B cell (primary cell): ENCODE data around the gene SRD5A3. TPM values are rescaled to one million over a fixed set of nuclear protein-coding genes. Genes with fewer than 3 reads are reported as not detected.

Experiments
- ATAC-seq: fragments of 200-7000 bp; cut with Tn5 transposase; one replicate; pipeline ENCODE4 v1.10.0; 2021; ENCODE audit warnings: low read depth, mild to moderate bottlenecking, moderate number of reproducible peaks, moderate library complexity
- CTCF ChIA-PET: fragments of 350-600 bp; sonication (Branson Sonifier 250); formaldehyde crosslinking; loops from one replicate; lab custom pipeline; 2021; ENCODE audit warnings: antibody characterized with exemption, inconsistent platforms; lab: Charles Lee
- POLR2A ChIA-PET: fragments of 350-600 bp; sonication (Branson Sonifier 250); formaldehyde crosslinking; loops from one replicate; lab custom pipeline; 2021; ENCODE audit warnings: antibody characterized with exemption; lab: Charles Lee
- DNase-seq: peaks from one replicate; pipeline ENCODE4 v3.0.0; 2013
- H2AFZ ChIP-seq: 2 replicates; pipeline ENCODE4 v1.6.1; 2012; ENCODE audit warnings: mild to moderate bottlenecking, low read depth, low read length; ENCODE audit not compliant: insufficient read depth, poor library complexity, severe bottlenecking
- H3K27ac ChIP-seq, 2 donors: 1 replicate in 1 of 2; 2 replicates in 1 of 2; pipeline ENCODE4 v1.5.1; 2012 to 2013; ENCODE audit warnings: low read length in 2 of 2, mild to moderate bottlenecking in 2 of 2, moderate library complexity in 1 of 2
- H3K27me3 ChIP-seq, 4 experiments: fragments of 200-600 bp in 1 of 4; sonication (generic) in 1 of 4; replicated peaks in 1 of 4; 1 replicate in 2 of 4; 2 replicates in 2 of 4; pipeline versions ENCODE4 v1.6.1 to v1.7.0; 2013 to 2016; ENCODE audit warnings: low read length in 3 of 4, mild to moderate bottlenecking in 2 of 4, mixed read lengths in 1 of 4, moderate library complexity in 1 of 4; ENCODE audit not compliant: insufficient read depth in 4 of 4, control insufficient read depth in 3 of 4; ENCODE audit errors: control extremely low read depth in 1 of 4
- H3K36me3 ChIP-seq, 2 experiments: replicated peaks in 1 of 2; 1 replicate in 1 of 2; 2 replicates in 1 of 2; pipeline versions ENCODE4 v1.6.1 to v1.7.1; 2013; ENCODE audit warnings: low read length in 1 of 2; ENCODE audit not compliant: insufficient read depth in 2 of 2, control insufficient read depth in 1 of 2; ENCODE audit errors: control extremely low read depth in 1 of 2, extremely low read depth in 1 of 2
- H3K4me1 ChIP-seq, 2 donors: fragments of 200-600 bp in 1 of 2; sonication (generic) in 1 of 2; 1 replicate in 1 of 2; 2 replicates in 1 of 2; pipeline versions ENCODE4 v1.5.1 to v1.6.1; 2013 to 2017; ENCODE audit warnings: low read length in 2 of 2; ENCODE audit not compliant: control insufficient read depth in 2 of 2, insufficient read depth in 2 of 2
- H3K4me2 ChIP-seq: replicated peaks from 2 replicates; pipeline ENCODE3; 2012; ENCODE audit warnings: mild to moderate bottlenecking, low read depth, low read length; ENCODE audit not compliant: poor library complexity, severe bottlenecking
- H3K4me3 ChIP-seq, 5 experiments: fragments of 200-600 bp in 1 of 5; sonication (generic) in 1 of 5; 1 replicate in 3 of 5; 2 replicates in 2 of 5; pipeline versions ENCODE4 v1.5.1 to v1.7.0; 2011 to 2016; ENCODE audit warnings: low read length in 4 of 5, mild to moderate bottlenecking in 4 of 5, low read depth in 2 of 5, control low read depth in 1 of 5, moderate library complexity in 1 of 5; ENCODE audit not compliant: insufficient read depth in 1 of 5; ENCODE audit errors: control extremely low read depth in 1 of 5, extremely low read depth in 1 of 5
- H3K79me2 ChIP-seq: fragments of 200-600 bp; sonication (generic); one replicate; pipeline ENCODE4 v1.6.0; 2016; ENCODE audit warnings: low read length; ENCODE audit not compliant: control insufficient read depth, insufficient read depth
- H3K9ac ChIP-seq: fragments of 200-600 bp; sonication (generic); 2 replicates; pipeline ENCODE4 v1.6.1; 2017; ENCODE audit warnings: mild to moderate bottlenecking, low read length, moderate library complexity
- H3K9me3 ChIP-seq, 3 donors: one replicate each; pipeline versions ENCODE4 v1.6.1 to v1.7.1; 2013; ENCODE audit warnings: low read length in 2 of 3; ENCODE audit not compliant: control insufficient read depth in 2 of 3, insufficient read depth in 1 of 3; ENCODE audit errors: control extremely low read depth in 1 of 3
- H4K20me1 ChIP-seq: 2 replicates; pipeline ENCODE4 v1.6.0; 2012; ENCODE audit warnings: mild to moderate bottlenecking, low read length; ENCODE audit not compliant: insufficient read depth, control insufficient read depth, poor library complexity, severe bottlenecking
- H3K27ac Mint-ChIP-seq: one replicate; pipeline ENCODE4 v1.8.0; 2021; ENCODE audit warnings: mixed read lengths
- H3K27me3 Mint-ChIP-seq: one replicate; pipeline ENCODE4 v1.8.0; 2021; ENCODE audit warnings: mixed read lengths
- H3K4me1 Mint-ChIP-seq: one replicate; pipeline ENCODE4 v1.8.0; 2021; ENCODE audit warnings: mixed read lengths
- H3K4me3 Mint-ChIP-seq: one replicate; pipeline ENCODE4 v1.8.0; 2021; ENCODE audit warnings: mixed read lengths
- H3K9me3 Mint-ChIP-seq: one replicate; pipeline ENCODE4 v1.8.0; 2022; ENCODE audit warnings: mixed read lengths; ENCODE audit not compliant: insufficient read depth
- CTCF ChIP-seq: fragments of 200-600 bp; IDR thresholded peaks from one replicate; pipeline ENCODE4 v1.8.0; 2022; ENCODE audit warnings: antibody characterized with exemption, mild to moderate bottlenecking
- EZH2 ChIP-seq: IDR thresholded peaks from 2 replicates; pipeline ENCODE4 v1.6.1; 2012; ENCODE audit warnings: borderline replicate concordance, low read depth, mild to moderate bottlenecking, moderate library complexity, low read length; ENCODE audit not compliant: insufficient read depth, poor library complexity, severe bottlenecking
- WGBS: methylation state at CpG from one replicate; pipeline ENCODE4 v1.1.5; 2013; ENCODE audit warnings: missing lambda C conversion rate; ENCODE audit not compliant: insufficient coverage; 5-methylcytosine and 5-hydroxymethylcytosine counted together
- intact Hi-C: fragments of 100-400 bp; cut with micrococcal nuclease; formaldehyde crosslinking; loops from one replicate; pipeline ENCODE4 v1.10.0; 2022
- polyA plus RNA-seq: library from polyadenylated mRNA; depleted of rRNA; stranded (reverse); fragments of >200 nt; gene quantifications from 2 replicates; pipeline ENCODE4 v1.2.3, GENCODE V29; 2012
- total RNA-seq, 2 donors: library from RNA; stranded (reverse); fragments of 120-200 nt in 1 of 2; gene quantifications; 1 replicate in 1 of 2; 2 replicates in 1 of 2; pipeline versions ENCODE4 v1.2.3 to v1.2.4, GENCODE V29; 2013 to 2022

SRD5A3 gene
- total and polyA plus RNA-seq, 2 donors (not counting 1 experiment from before 2014, with no cell fraction given): 0.88 to 3.6 TPM

GRCh38 chr4:55336138-55337034 lies 9.7 kb upstream of the SRD5A3 start:
- Mint-ChIP-seq H3K27ac (no peak overlapping the region), H3K27me3 (peaks cover 22% of the 10 kb centered on the region), H3K9me3 (no peaks in the 10 kb centered on the region), H3K4me3 (no peak overlapping the region), H3K4me1 (no peaks in the 10 kb centered on the region)
- intact Hi-C loops: no loop called here
- no peak overlapping the region for H2AFZ ChIP-seq
- WGBS: 75% methylated on average over 15 of the region's 22 CpGs
- H3K9ac ChIP-seq: no peak overlapping the region
- TF ChIP-seq CTCF (no peak), EZH2 (no peak)
- no peak overlapping the region for H3K4me2 ChIP-seq
- H3K36me3 ChIP-seq: no peaks in the 10 kb centered on the region
- H4K20me1 ChIP-seq: no peaks in the 10 kb centered on the region
- no peaks in the 10 kb centered on the region for H3K79me2 ChIP-seq
- no peak for DNase-seq
- ChIA-PET CTCF (interaction anchor here (0.9 kb wide), 1 partner anchor 9 kb away, joined by 3 read pairs; the partner anchor contains the start of gene SRD5A3), POLR2A (no interaction called here)
- no peak overlapping the region for H3K27ac ChIP-seq
- no peak overlapping the region for H3K4me3 ChIP-seq
- no peaks in the 10 kb centered on the region for H3K27me3 ChIP-seq
- no peaks in the 10 kb centered on the region for H3K4me1 ChIP-seq
- ATAC-seq: no peak
- H3K9me3 ChIP-seq: no peaks in the 10 kb centered on the region

GRCh38 chr4:55337944-55338343 lies 8.1 kb upstream of the SRD5A3 start:
- H3K4me1 ChIP-seq: no peaks in the 10 kb centered on the region
- no peak overlapping the region for H2AFZ ChIP-seq
- H3K4me3 ChIP-seq: no peak overlapping the region
- H3K36me3 ChIP-seq: no peaks in the 10 kb centered on the region
- CTCF ChIA-PET: no interaction called here
- no peaks in the 10 kb centered on the region for H4K20me1 ChIP-seq
- no peak overlapping the region for H3K9ac ChIP-seq
- Mint-ChIP-seq H3K4me1 (no peaks in the 10 kb centered on the region), H3K27ac (no peak overlapping the region), H3K27me3 (peaks cover 22% of the 10 kb centered on the region), H3K9me3 (no peaks in the 10 kb centered on the region), H3K4me3 (no peak overlapping the region)
- intact Hi-C loops: no loop called here
- POLR2A ChIA-PET: no interaction called here
- ATAC-seq (no peak), DNase-seq (no peak)
- no peaks in the 10 kb centered on the region for H3K27me3 ChIP-seq
- H3K27ac ChIP-seq: no peak overlapping the region
- H3K9me3 ChIP-seq: no peaks in the 10 kb centered on the region
- no peak for TF ChIP-seq CTCF
- TF ChIP-seq EZH2: no peak
- no peak overlapping the region for H3K4me2 ChIP-seq
- H3K79me2 ChIP-seq: no peaks in the 10 kb centered on the region
